Middle frontal gyrus (tissue), 1 donor: ENCODE results near the gene CLDN16.

ENCODE experiments used
- DNase-seq: peaks from one replicate; pipeline ENCODE4 v3.0.0-alpha.2; 2015; ENCODE audit warnings: low spot score; ENCODE audit errors: extremely low spot score

CLDN16 gene

DNA sequence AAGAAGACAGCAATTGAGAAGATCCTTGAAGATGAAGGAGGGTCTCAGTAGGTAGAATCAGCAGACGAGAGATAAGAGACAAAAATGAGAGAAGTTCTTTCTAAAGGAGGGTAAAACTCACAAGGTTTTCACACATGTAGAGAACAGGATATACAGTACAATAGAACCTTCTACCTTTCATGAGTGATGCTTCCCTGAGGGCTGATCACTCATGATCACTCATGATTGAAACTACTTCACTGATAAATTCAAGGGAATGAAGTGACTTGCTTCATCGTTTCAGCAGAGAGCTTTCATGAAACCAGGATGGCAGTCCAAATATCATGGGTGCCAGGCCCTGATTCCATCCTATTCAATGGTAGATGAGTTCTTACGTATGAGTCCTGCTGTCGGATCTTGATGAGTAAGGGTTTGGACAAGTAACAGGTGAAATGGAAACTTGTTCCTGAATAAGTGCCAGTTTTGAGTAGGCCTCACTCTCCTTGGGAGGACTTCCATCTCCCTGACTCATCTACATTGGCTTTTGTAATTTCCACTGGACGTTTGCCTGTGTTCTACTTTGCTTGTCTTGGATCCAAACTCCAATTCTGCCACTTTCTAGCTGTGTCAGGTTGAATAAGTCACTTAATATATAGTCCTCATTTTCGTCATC is 9.6 kb upstream of the CLDN16 start:
- DNase-seq = no peak

DNA sequence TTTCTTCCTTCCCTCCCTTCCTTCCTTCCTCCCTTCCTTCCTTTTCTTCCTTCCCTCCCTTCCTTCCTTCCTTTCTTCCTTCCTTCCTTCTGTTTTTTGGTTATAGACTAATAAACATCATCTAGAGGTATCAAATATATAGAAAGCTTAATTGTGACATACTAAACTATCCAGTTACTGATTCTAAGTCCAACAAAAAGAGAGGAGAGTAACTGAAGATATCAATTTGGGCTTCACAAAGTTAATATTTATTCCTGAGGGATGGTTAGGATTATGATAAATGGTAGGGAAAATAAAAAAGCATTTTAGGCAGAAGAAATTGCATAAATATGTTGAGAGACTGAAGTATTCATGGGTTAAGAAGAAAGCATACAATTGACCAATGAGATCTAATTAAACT is 7.8 kb upstream of the CLDN16 start:
- no peak for DNase-seq

DNA sequence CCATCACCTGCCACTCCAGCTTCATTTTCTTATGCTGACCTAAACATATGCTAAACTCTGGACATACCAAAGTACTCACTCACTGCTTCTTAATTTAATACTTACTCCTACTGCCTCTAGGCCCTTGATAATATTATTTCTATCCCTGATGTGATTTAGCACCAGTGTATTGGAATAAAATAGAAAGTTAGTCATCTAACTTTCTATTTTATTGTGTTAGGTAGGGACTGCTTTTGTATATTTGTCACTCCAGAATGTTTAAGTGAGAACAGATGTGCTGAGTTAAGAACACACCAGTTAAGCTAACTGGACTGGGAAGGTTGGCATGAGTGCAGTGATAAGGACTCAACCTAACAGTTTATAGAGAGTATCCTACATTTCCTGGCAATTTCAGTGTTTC is 6.5 kb upstream of the CLDN16 start:
- no peak for DNase-seq

DNA sequence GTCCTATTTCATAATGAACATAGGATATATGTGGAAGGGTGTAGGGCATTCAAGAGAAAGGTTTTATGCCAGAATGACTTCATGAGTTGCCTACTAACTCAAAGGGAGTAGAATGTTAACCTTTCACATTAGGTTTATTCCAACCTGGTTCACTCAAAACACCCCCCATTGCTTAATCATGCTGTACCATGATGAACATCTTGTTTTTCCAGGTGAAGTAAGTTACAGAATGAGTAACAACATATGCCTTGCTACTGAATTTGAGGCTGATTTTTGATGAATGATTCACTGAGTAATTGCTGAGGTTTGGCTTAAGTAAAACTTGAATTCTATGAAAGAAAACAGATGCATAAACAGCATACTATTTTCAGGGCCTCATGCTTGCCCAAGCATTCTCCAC is 5.9 kb upstream of the CLDN16 start:
- no peak for DNase-seq

DNA sequence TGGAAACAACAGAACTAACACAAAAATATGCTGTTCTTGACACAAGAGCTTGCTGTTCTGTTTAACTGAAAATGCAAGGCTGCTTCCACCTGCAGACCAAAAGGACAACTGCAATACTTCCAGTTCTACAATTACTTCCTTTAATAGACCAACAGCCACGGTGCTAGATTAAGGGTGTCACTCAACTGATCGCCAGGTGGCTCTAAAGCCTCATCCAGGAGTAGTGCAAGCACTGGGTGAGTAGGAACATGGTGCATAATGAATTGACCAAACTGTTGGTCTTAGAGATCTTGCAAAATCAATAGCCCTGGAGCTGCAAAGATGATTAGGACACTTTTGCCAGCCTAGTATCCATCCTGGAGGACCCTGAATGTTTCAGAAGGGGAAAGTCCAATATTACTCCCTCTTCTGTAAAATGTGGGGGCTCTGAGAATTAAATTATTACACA is 3.6 kb upstream of the CLDN16 start:
- no peak for DNase-seq

DNA sequence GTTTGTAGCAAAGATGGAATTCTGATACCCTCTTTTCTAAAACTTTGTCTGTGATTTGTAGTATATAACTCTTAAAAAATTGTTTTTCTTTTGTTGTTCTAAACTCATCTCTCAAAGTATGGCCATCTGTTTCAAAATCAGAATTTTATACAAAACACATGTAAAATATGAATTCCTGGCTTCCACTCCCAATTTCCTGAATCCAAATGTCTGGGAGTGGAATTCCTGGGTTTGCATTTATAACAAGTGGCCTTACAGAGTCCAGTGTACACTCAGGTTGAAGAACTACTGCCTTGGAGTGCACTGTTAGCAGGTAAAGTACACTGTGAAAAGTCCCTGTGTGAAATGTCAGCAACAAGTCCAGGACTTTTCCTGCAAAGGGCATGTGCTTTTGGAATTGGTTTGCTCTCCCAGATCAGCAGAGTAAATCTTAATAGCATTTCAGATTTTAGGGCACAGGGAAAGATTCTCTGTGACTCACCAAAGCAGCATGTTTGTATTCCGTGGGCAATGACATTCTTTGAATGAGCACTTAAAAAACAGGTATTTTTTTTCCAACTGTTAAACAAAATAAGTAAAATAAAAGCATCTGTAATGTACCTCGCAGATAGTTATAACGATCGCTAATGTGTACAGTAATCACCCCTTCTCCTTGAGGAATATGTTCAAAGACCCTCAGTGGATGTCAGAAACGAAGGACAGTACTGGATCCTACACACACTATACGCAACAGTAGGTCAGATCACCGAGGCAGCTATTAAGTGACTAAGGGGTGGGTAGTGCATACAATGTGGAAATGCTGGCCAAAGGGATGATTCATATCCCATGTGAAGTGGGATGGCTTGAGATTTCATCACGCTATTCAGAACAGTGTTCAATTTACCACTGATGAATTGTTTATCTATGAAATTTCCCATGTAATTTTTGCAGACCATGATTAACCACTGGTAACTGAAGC is 2.0 kb upstream of the CLDN16 start:
- no peak for DNase-seq

DNA sequence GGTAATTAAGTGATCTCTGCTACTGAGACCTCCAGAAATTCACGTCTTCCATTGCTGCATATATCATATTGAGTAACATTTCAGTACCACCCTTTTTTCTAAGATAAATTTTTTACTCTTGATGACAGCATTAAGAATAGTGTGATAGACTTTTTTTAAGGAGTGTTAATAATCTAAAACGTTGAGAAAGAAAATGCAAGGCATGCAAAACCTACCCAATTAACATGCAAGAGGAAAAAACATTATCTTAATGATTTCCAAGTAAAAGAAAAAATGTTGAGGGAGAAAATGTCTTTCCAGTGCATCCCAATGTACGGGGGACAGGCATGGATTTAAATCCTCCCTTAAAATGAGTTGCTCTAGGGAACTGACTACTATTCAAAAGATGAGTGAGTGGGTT is 740 bp downstream of the CLDN16 start:
- DNase-seq = no peak

DNA sequence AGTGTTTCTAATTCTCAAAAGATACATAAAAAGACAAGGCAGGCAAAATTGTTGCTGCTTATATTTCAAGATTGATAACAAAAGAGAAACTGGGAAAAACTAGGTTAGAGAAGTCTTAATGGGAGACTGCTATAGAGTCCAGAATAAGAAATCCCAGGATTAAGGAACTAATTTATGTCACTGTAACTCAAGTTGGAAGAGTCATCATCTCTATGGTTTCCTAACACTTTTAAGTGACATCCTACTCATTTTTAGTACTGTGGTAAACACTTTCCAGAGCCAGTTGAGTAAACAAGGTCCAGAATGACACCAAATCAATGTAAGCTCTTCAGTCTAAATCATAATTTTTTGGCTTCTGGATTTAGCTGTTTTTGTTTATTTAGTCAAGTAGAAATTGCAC is 8.0 kb downstream of the CLDN16 start:
- no peak for DNase-seq

DNA sequence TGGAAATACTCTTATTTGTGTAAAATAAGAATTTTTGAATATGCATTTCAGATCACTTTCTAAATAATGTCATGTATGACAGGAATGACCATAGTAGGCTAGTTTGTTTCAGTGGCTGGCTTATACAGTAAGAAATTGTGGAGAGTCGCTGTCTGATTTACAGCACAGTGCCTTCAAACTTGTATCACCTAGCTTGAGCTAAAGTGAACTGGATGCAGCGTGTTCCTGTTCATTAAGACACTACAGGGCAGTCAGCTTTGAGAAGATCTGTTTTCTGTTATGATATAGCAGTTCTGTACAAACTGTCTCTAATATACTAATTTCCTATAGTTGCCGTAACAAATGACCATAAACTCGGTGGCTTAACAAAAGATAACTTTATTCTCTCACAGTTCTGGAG is 9.9 kb downstream of the CLDN16 start:
- no peak for DNase-seq

DNA sequence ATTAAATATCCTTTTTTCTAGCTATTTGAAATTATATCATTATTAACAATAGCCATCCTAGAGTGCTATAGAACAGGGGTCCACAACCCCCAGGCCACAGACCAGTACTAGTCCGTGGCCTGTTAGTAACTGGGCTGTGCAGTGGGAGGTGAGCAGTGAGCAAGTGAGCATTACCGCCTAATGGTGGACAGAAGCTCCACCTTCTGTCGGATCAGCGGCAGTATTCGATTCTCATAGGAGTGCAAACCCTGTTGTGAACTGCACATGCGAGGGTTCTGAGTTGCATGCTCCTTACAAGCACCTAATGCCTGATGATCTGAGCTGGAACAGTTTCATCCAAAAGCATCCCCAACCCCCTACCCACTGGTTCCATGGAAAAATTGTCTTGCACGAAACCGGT is 11.7 kb downstream of the CLDN16 start:
- DNase-seq = no peak

DNA sequence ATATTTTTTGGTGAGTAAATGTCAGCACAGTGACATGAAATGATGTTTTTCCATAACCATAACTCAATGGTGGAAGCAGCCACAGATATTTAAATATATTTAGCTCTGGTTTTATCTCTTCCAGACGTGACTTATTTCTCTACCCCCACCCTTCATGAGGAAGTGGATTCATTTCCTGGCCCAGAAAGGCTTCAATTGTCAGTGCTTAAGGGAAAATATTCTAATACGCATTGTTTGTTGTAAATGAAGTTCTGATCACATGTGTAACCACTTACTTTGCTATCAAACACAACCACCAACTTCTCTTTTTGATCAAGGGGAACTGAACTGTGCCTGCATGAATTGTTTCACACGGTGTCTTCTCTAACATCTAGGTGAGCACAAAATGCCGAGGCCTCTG is 14.0 kb downstream of the CLDN16 start:
- no peak for DNase-seq

DNA sequence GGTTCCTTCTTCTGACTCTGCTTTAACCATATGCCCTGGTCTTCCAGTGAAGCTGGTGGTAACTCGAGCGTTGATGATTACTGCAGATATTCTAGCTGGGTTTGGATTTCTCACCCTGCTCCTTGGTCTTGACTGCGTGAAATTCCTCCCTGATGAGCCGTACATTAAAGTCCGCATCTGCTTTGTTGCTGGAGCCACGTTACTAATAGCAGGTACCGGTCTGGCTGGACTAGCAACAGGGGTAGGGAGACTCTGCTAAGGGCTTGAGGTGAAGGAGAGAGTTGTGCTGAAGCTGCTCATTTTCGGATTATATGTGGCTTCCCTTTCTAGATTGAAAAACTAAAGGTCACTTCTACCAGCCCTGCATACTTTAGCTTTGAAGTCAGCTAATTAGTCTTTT is 16.8 kb downstream of the CLDN16 start:
- DNase-seq = no peak

DNA sequence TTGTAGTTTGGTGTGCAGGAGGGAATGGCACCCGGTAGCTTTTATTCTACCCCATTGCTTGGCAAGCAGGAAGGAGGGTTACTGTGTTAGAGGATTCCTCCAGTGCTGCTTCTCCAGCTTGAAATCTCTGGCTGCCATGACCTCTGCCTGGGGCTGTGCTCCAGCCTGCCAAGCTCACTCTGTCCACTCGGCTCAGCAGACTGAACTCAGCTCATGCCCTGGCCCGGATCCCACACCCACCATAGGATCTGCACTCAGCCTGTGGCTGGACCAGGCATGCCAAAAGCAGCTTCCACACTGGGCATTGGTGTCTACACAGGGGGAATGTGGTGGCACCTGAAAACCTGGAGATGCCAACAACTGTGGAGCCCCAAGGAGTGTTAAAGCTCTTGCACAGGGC is 26.3 kb downstream of the CLDN16 start:
- no peak for DNase-seq

DNA sequence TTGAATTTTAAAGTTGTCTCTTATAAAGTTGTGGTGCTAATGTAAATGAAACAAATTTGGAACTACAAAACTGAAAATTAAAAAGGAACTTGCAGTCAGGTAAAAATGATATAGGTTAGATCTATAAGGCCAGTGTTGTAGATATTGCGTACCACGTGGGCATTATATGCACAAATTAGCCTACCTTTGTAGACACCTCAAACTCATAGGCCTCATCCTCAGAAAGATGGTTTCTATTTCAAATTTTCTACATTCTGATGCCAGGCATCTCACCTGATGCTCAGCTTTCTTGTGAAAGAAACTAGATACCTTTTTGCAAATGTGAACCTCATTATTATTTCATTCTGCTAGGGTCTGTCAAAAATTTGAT is 36.1 kb downstream of the CLDN16 start:
- no peak for DNase-seq

DNA sequence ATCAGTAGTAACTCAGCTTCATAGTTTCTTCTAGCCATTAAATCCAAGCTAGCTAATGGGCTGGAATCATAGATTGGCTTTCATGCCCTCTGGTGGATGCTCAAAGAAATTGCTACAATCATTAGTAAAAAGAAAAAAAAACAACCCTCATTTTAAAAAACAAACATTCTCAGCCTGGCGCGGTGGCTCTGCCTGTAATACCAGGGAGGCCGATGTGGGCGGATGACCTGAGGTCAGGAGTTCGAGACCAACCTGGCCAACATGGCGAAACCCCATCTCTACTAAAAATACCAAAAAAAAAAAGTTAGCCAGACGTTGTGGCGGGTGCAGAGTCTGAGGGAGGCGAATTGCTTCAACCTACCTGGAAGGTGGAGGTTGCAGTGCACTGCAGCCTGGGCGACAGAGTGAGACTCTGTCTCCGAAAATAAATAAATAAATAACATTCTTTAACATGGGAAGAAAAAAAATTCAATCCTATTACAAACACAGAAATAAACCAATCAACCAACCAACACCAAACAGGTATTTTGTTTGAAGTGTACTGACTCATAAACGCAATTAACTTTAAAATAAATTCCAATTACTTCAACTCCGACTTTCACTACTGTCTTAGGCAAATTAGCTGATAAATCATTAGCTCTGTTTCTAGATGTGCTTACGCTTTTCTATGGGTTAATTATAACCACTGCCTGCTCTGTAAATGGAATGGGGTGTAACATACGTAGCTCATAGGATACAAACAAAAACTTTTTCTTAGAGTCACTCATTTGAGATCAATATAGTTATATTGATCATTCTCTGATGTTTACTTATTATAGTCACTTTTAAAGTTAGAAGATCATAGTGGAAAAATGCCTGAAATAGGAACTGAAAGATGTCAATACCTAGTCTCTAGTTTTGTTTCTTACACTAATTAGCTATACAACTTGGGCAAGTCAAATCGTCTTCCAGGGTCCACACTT is 36.8 kb downstream of the CLDN16 start:
- no peak for DNase-seq

DNA sequence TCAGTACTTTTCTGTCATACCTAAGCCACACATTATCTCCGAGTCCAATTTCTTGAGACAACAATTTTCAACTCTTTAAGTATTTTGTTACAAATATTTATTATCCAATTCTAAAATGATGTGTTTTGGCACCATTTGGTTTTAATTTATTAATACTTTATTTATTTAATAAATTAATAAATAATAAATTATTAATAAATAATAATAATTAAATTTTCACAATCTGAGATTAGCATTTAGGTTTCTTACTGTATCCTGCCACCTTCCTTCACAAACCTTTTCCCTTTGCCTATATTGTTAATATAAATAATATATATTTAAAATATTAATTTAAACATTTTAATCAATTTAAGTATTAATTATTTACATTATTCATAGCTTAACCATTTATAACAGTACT is 37.9 kb downstream of the CLDN16 start:
- DNase-seq = no peak

DNA sequence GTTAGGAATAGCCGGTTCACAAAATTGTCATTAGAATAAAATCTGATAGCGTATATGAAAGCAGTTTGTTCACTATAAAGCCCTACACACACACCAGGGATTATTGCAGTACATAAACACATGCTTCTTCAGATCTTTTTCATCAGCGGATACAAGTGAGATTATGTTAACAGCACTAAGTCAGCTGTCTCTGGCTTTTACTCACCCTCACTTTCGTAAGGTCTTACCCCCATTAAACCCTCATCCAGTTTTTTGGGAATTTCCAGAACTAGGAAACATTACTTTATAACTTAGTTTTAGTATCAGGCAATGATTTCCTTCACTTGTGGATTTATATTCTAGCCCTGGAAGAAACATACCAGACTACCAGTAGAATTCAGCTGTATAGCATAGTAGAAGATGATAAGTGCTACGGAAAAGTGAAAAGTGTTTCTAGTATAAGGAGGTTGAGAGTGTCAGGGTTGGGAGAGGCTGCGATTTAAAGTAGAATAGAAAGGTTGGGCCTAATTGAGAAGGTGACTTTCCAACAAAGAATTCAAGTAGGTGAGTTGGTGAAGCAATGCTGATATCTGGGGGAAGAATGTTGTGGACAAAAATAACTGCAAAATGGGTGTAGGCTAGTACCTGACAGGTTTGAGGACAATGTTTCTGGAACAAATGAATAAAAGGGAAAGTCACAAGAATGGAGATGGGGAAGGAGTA is 39.0 kb downstream of the CLDN16 start:
- DNase-seq = no peak

DNA sequence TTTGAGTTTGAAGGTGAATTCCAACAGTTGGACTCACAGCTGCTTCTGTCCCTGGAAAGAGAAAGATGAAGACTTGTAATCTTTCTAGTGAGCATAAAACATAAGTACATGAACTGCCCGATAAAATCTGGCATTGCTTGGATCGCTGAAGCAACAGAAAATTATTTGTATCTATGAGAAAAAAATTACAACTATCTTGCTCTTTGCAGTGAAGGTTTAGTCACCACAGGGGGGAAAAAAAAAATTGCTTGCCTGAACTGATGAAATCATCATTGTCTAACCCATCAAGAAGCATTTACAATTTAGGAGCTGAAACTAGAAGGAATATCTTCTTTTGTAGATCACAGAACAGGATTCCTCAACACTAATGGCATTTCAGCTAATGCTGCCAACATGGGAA is 41.7 kb downstream of the CLDN16 start:
- no peak for DNase-seq

DNA sequence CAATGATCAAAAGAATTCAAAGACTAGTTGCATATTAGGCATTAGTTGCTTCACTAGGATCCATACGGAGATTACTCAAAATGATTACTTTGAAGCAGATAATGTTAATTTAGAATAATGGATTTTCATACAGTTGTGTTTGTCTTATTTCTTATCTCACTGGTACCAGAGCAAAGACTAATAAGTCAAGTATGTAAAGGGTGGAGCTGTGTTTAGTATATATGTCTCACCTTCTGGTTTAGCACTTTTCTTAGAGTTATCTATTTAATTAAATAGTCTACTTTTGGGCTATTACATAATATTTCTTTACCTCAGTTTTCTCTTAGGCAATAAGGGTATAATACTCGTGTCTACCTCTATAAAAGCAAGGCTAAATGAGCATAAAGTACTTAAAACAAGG is 42.9 kb downstream of the CLDN16 start:
- no peak for DNase-seq

DNA sequence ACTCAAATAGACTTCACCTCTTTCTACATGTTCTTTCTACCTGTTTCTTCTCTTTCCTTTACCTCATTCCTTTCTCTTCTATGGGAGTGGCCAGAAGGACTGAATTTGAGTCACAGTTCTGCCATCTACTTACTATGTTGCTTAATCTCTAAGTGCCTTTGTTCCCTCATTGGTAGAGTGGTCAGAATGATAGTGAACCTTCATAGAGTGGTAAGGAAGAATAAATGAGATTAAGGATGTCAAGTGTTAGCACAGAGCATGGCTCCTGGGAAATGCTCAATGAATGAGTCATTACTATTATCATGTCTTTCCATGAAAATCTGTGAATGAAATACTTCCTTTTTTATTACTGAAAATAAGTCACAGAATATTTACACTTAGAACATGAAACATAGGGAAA is 44.3 kb downstream of the CLDN16 start:
- DNase-seq = no peak

DNA sequence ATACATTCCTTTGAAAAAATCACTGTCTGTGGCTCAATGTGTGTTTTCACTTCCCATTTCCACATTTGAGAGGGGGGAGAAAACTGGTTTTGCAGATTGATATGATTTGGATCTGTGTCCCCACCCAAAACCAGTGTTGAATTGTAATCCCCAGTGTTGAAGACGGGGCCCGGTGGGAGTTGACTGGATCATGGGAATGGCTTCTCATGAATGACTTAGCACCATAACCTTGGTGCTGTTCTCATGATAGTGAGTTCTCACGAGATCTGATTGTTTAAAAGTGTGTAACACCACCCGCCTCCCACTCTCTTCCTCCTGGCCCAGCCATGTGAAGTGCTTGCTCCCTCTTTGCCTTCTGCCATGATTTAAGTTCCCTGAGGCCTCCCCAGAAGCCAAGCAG is 45.7 kb downstream of the CLDN16 start:
- no peak for DNase-seq
